Mesendoderm (in vitro differentiated cells): ENCODE data around the gene CEP112.
A peak's percentile ranks its signal among the peaks of the same experiment; 100 is the strongest.

ENCODE experiments used
- DNase-seq: peaks from one replicate; pipeline ENCODE4 v3.0.0; 2013
- H2AK5ac ChIP-seq: 2 replicates; pipeline ENCODE4 v1.6.1; 2013; ENCODE audit warnings: low read length, inconsistent platforms
- H2BK120ac ChIP-seq: 2 replicates; pipeline ENCODE4 v1.6.1; 2013; ENCODE audit warnings: low read depth, mild to moderate bottlenecking, low read length, moderate library complexity, mixed read lengths
- H2BK15ac ChIP-seq: replicated peaks from 2 replicates; pipeline ENCODE4 v1.6.1; 2013; ENCODE audit warnings: low read depth, mild to moderate bottlenecking, moderate library complexity
- H2BK5ac ChIP-seq: 2 replicates; pipeline ENCODE4 v1.6.1; 2013; ENCODE audit warnings: low read length, inconsistent platforms
- H3K18ac ChIP-seq: 2 replicates; pipeline ENCODE4 v1.6.1; 2013; ENCODE audit warnings: mild to moderate bottlenecking, low read length, mixed read lengths
- H3K23ac ChIP-seq: one replicate; pipeline ENCODE4 v1.6.1; 2013; ENCODE audit warnings: low read length
- H3K27ac ChIP-seq: 2 replicates; pipeline ENCODE4 v1.5.1; 2013; ENCODE audit warnings: low read depth, mild to moderate bottlenecking, inconsistent platforms, low read length, moderate library complexity
- H3K27me3 ChIP-seq: 2 replicates; pipeline ENCODE4 v1.6.1; 2013; ENCODE audit warnings: low read length, control low read depth, mild to moderate bottlenecking, inconsistent platforms; ENCODE audit not compliant: insufficient read depth, poor library complexity
- H3K36me3 ChIP-seq: 2 replicates; pipeline ENCODE4 v1.6.1; 2013; ENCODE audit warnings: low read length, inconsistent platforms; ENCODE audit not compliant: control insufficient read depth, insufficient read depth
- H3K4ac ChIP-seq: one replicate; pipeline ENCODE4 v1.6.1; 2013; ENCODE audit warnings: low read depth, mild to moderate bottlenecking, low read length, moderate library complexity
- H3K4me1 ChIP-seq: 2 replicates; pipeline ENCODE4 v1.6.1; 2013; ENCODE audit warnings: low read depth, low read length, inconsistent platforms; ENCODE audit not compliant: control insufficient read depth
- H3K4me2 ChIP-seq: 2 replicates; pipeline ENCODE4 v1.6.1; 2013; ENCODE audit warnings: low read length
- H3K4me3 ChIP-seq: 2 replicates; pipeline ENCODE4 v1.5.1; 2013; ENCODE audit warnings: mild to moderate bottlenecking, low read length
- H3K56ac ChIP-seq: one replicate; pipeline ENCODE4 v1.6.1; 2013; ENCODE audit warnings: low read length
- H3K79me1 ChIP-seq: 2 replicates; pipeline ENCODE4 v1.6.1; 2013; ENCODE audit warnings: low read length, inconsistent platforms
- H3K79me2 ChIP-seq: 2 replicates; pipeline ENCODE4 v1.6.1; 2013; ENCODE audit warnings: mild to moderate bottlenecking, low read length; ENCODE audit not compliant: control insufficient read depth, insufficient read depth
- H3K9ac ChIP-seq: 2 replicates; pipeline ENCODE4 v1.6.1; 2013; ENCODE audit warnings: low read length, inconsistent platforms
- H4K5ac ChIP-seq: one replicate; pipeline ENCODE4 v1.6.1; 2013; ENCODE audit warnings: low read length
- H4K8ac ChIP-seq: one replicate; pipeline ENCODE4 v1.6.1; 2013; ENCODE audit warnings: low read depth, mild to moderate bottlenecking, control low read depth, low read length, moderate library complexity
- WGBS: extraction: QIAGEN DNeasy Blood & Tissue Kit; methylation state at CpG from one replicate; pipeline ENCODE4 v1.1.7; 2013; ENCODE audit warnings: low lambda C conversion rate, missing lambda C conversion rate; ENCODE audit not compliant: insufficient coverage; ENCODE audit errors: extremely low coverage; 5-methylcytosine and 5-hydroxymethylcytosine counted together

The CEP112 gene

GRCh38 chr17:65956814-65957213 is 235.1 kb downstream of the CEP112 start:
- Histone ChIP-seq H3K4me2 (no peak overlapping the region), H3K79me1 (no peaks in the 10 kb centered on the region), H3K23ac (no peak overlapping the region), H3K27ac (no peak overlapping the region), H3K27me3 (no peaks in the 10 kb centered on the region), H2BK15ac (no peak overlapping the region), H3K4me3 (no peak overlapping the region), H4K8ac (no peak overlapping the region), H3K4ac (no peak overlapping the region), H3K9ac (no peak overlapping the region), H2AK5ac (no peak overlapping the region), H3K56ac (no peak overlapping the region), H4K5ac (no peak overlapping the region), H3K18ac (no peak overlapping the region), H3K4me1 (no peaks in the 10 kb centered on the region), H3K79me2 (no peaks in the 10 kb centered on the region), H2BK5ac (no peak overlapping the region), H2BK120ac (no peak overlapping the region), H3K36me3 (no peaks in the 10 kb centered on the region)
- no peak for DNase-seq
- WGBS, result no CpG with 5 or more reads among the region's 1 CpG

- Histone ChIP-seq H3K79me1 (no peaks in the 10 kb centered on the region), H4K8ac (no peak overlapping the region), H3K4me2 (no peak overlapping the region), H3K27me3 (no peaks in the 10 kb centered on the region), H3K9ac (no peak overlapping the region), H3K4me3 (no peak overlapping the region), H3K23ac (no peak overlapping the region), H3K36me3 (no peaks in the 10 kb centered on the region), H3K18ac (no peak overlapping the region), H3K27ac (no peak overlapping the region), H2AK5ac (no peak overlapping the region), H2BK5ac (no peak overlapping the region), H2BK15ac (no peak overlapping the region), H2BK120ac (no peak overlapping the region), H3K4ac (no peak overlapping the region), H3K79me2 (no peaks in the 10 kb centered on the region), H3K56ac (no peak overlapping the region), H4K5ac (no peak overlapping the region), H3K4me1 (no peaks in the 10 kb centered on the region)
- peak; percentile 56 for DNase-seq
- no CpG with 5 or more reads among the region's 2 CpGs for WGBS
Measured at GRCh38 chr17:65954148-65954449, 237.8 kb downstream of the CEP112 start.

- no CpG with 5 or more reads among the region's 11 CpGs for WGBS
- Histone ChIP-seq H3K79me1 (no peaks in the 10 kb centered on the region), H3K4me2 (no peak overlapping the region), H2AK5ac (no peak overlapping the region), H3K27me3 (no peaks in the 10 kb centered on the region), H3K4me3 (no peak overlapping the region), H2BK5ac (no peak overlapping the region), H3K36me3 (no peaks in the 10 kb centered on the region), H2BK15ac (no peak overlapping the region), H2BK120ac (no peak overlapping the region), H3K27ac (no peak overlapping the region), H3K23ac (no peak overlapping the region), H4K5ac (no peak overlapping the region), H3K4me1 (no peaks in the 10 kb centered on the region), H3K9ac (no peak overlapping the region), H3K79me2 (no peaks in the 10 kb centered on the region), H4K8ac (no peak overlapping the region), H3K56ac (no peak overlapping the region), H3K18ac (no peak overlapping the region), H3K4ac (no peak overlapping the region)
- DNase-seq, result peak; percentile 54
Measured at GRCh38 chr17:65953316-65954147, 238.4 kb downstream of the CEP112 start.

GRCh38 chr17:65952586-65952985 is 239.3 kb downstream of the CEP112 start:
- Histone ChIP-seq H3K36me3 (no peaks in the 10 kb centered on the region), H2BK5ac (no peak overlapping the region), H2BK120ac (no peak overlapping the region), H2BK15ac (no peak overlapping the region), H3K4me3 (no peak overlapping the region), H3K56ac (no peak overlapping the region), H3K79me2 (no peaks in the 10 kb centered on the region), H3K4me1 (no peaks in the 10 kb centered on the region), H3K79me1 (no peaks in the 10 kb centered on the region), H2AK5ac (no peak overlapping the region), H3K27ac (no peak overlapping the region), H3K23ac (no peak overlapping the region), H3K4me2 (no peak overlapping the region), H3K18ac (no peak overlapping the region), H3K27me3 (no peaks in the 10 kb centered on the region), H4K8ac (no peak overlapping the region), H3K4ac (no peak overlapping the region), H4K5ac (no peak overlapping the region), H3K9ac (no peak overlapping the region)
- no CpG with 5 or more reads among the region's 1 CpG for WGBS
- DNase-seq, result no peak

- Histone ChIP-seq H3K27ac (no peak overlapping the region), H3K56ac (no peak overlapping the region), H3K27me3 (no peaks in the 10 kb centered on the region), H3K9ac (no peak overlapping the region), H4K5ac (no peak overlapping the region), H2BK15ac (no peak overlapping the region), H3K4me1 (no peaks in the 10 kb centered on the region), H3K23ac (no peak overlapping the region), H2AK5ac (no peak overlapping the region), H3K79me2 (no peaks in the 10 kb centered on the region), H3K4me2 (no peak overlapping the region), H3K36me3 (no peaks in the 10 kb centered on the region), H2BK120ac (no peak overlapping the region), H3K4ac (no peak overlapping the region), H3K18ac (no peak overlapping the region), H3K4me3 (no peak overlapping the region), H4K8ac (no peak overlapping the region), H3K79me1 (no peaks in the 10 kb centered on the region), H2BK5ac (no peak overlapping the region)
- no peak for DNase-seq
Measured at GRCh38 chr17:65952015-65952414, 239.9 kb downstream of the CEP112 start.

GRCh38 chr17:65947831-65948230 is 244.1 kb downstream of the CEP112 start:
- no peak overlapping the region for H3K23ac ChIP-seq
- H4K8ac ChIP-seq, result no peak overlapping the region
- H3K4me2 ChIP-seq, result no peak overlapping the region
- H3K79me2 ChIP-seq, result no peaks in the 10 kb centered on the region
- no peak overlapping the region for H2BK5ac ChIP-seq
- no CpG with 5 or more reads among the region's 2 CpGs for WGBS
- H3K4me3 ChIP-seq, result no peak overlapping the region
- no peak overlapping the region for H3K9ac ChIP-seq
- H3K27me3 ChIP-seq, result no peaks in the 10 kb centered on the region
- H3K4ac ChIP-seq, result no peak overlapping the region
- no peak overlapping the region for H2BK15ac ChIP-seq
- no peak overlapping the region for H3K56ac ChIP-seq
- no peak overlapping the region for H2BK120ac ChIP-seq
- H2AK5ac ChIP-seq, result no peak overlapping the region
- no peaks in the 10 kb centered on the region for H3K4me1 ChIP-seq
- H4K5ac ChIP-seq, result no peak overlapping the region
- H3K18ac ChIP-seq, result no peak overlapping the region
- H3K79me1 ChIP-seq, result no peaks in the 10 kb centered on the region
- no peaks in the 10 kb centered on the region for H3K36me3 ChIP-seq
- DNase-seq, result no peak
- no peak overlapping the region for H3K27ac ChIP-seq
